Activated T-helper 1 cell treated with anti-CD3 and anti-CD28 coated beads, Interleukin-2, amount 50 U/mL, for 16 hours (primary cell): ENCODE results near the gene CFC1.
"Not testable (repeated sequence)": the region's sequence is repeated elsewhere in the genome, so short reads cannot be mapped to it uniquely, and the experiment has no call there.

ENCODE experiments used
- DNase-seq, 2 donors: peaks; one replicate each; pipeline ENCODE4 v3.0.0-alpha.2; 2020; ENCODE audit warnings: low read depth in 1 of 2, low spot score in 1 of 2

CFC1 gene

DNA sequence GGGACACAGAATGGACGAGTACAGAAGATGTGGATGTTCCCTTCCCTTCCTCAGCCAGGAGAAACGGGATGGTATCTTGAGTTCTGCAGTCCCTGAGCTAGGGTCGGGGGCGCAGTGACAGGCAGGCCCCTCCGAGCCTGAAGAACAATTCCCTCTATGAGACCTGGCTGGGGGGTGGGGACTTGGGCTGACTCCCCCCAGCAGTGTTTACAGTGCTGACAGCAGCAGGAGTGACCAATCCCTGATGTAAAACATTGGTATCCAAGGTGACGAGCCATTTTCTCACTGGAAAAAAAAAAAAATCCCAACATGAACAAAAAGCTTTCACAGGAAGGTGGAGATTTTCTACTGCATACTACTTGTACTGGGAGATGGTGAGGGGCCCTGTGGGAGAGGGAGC is at the start of gene CFC1:
Gene CFC1, minus strand, starts transcription at position 183 of the 400 bp plus-strand sequence. CDS start 288 bp downstream, outside the sequence.
- DNase-seq: not testable (repeated sequence)

DNA sequence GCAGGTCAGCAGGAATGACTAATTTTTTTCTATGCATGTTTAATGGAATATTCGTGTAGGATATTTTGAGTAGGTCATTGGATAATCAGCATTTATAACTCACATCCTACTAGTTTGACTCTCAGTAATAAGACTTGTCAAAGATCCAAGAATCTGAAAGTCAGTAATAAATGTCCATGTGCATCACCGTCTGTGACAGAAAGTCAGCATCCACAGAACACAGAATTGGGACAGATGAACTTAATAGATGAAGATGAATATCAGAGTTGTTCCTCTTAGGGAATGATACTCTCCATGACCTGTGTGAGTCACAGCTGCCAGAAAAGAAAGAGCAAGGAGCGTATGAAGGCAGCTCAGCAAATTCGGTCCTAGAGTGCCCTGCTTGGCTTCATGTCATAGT is 42.3 kb upstream of the CFC1 start:
- not testable (repeated sequence) for DNase-seq

DNA sequence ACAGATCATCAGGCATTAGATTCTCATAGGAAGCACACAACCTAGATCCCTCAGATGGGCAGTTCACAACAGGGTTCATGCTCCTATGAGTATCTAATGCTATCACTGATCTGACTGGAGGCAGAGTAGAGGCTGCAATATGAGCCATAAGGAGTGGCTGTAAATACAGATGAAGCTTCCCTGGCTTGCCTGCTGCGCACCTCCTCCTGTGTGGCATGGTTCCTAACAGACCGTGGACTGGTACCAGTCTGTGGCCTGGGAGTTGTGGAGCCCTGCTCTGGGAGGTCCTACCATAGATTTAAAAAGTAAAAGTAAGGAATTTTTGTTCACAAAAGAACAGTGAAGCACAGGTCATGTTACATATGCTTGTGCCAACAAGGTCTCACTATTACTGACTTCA is 39.6 kb upstream of the CFC1 start:
- DNase-seq: not testable (repeated sequence)

DNA sequence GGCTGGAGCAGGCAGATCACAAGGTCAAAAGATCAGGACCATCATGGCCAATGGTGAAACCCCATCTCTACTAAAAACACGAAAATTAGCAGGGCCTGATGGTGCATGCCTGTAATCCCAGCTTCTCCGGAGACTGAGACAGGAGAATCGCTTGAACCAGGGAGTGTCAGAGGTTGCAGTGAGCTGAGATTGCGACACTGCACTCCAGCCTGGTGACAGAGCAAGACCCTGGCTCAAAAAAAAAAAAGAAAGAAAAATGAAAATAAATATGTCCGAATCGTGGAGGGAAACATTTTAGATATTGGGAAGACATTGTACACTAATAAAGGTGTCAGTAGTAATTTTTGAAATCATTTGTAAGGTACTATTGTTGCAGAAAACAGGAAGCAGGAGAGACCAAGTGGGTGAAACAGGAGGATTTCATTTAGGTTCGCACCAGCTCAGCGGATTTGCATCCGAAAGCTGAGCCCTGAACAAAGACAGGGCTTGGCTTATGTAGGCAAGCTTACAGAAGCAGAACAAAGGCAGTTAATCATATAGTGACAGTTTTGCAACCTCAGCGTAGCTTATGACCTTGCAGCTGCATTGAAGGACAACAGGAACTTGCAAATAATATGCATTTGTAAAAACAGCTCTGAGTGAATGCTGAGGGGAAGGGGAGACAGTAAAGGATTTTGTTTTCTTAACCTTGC is 29.6 kb upstream of the CFC1 start:
- DNase-seq: not testable (repeated sequence)

DNA sequence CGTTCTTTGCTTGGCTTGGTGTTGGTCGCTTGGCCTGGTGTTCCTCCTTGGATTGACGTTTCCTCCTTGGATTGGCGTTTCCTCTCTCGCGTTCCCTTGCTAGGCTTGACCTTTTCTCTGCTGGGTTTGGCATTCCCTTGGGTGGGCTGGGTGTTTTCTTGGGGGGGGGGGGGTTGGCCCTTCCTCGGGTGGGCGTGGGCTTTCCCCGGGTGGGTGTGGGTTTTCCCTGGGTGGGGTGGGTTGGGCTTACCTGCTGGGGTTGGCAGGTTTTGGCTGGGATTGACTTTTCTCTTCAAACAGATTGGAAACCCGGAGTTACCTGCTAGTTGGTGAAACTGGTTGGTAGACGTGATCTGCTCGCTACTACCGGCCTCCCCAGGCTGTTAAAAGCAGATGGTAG is 11.8 kb upstream of the CFC1 start, which contains the start of gene POTEJ:
Gene POTEJ, plus strand, starts transcription at position 301 of the 400 bp plus-strand sequence. Its CDS starts 93 bp downstream, at position 394.
- DNase-seq: not testable (repeated sequence)

GRCh38 chr2:130610486-130610885 is 11.1 kb upstream of the CFC1 start:
- not testable (repeated sequence) for DNase-seq

- DNase-seq: not testable (repeated sequence)
These were observed 9.9 kb upstream of the CFC1 start for GRCh38 chr2:130609002-130609920.

DNA sequence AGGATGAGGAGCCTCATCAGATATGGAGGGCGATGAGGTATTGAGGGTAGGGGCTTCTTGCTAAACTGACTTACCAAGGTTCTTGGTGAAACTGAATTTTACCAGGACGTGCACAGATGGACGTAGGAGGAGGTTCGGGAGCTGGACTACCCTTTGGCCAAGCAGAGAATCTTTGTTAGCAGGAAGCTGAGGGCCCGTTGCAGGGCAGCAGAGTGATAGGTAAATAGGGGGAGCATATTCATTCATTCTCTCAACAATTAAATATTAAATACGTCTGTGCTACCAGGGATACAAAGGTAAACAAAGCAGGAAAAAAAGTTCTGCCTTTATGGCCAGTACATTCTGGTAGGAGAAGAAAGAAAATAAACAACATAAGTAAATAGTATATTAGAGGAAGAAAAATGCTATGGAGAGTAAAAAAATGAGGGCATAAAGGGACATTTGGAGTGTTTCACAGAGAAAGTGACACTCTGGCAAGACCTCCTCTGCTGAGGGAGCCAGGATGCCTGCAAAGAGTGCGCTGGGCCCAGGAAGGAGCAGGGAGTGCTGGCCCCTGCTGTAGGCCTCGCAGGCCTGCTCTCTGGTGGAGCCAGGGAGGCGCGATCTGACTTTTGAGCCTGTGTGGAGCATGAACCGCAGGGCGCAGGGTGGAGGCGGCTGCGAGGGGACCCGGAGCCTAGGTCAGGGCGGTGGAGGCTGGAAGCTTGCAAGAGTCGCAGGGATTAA is 9.1 kb upstream of the CFC1 start:
- not testable (repeated sequence) for DNase-seq

DNA sequence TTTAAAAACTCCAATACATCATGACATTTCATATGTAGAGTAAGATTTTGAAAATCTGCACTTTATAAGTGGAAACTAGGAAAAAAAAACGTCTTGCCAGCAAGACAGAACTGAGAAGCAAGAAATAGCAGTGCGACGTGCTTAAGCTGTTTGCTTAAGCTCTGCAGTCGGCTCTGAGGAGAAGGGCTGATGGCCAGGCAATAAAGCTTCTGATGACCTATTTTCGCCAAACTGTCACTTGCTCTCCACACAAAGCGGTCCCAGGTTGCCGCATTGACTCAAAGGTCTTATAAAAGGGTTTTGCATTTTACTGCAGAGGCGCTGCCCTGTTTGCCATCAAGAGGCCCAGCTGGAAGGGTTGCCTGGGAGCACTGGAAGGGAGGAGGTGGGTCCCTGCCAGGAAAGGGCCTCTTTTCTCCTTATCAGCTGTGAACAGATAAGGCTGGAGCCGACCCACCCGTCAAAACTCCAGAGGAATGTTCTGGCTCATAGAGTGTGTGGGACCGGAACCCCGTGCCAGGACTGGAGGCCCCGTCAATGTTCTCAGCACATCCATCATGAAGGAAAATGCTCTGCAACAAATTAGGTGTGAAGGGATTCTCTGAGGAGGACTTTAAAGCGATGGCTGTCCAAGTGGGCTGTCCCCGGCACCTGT is 2.4 kb upstream of the CFC1 start:
- not testable (repeated sequence) for DNase-seq

- DNase-seq: not testable (repeated sequence)
These were observed 551 bp upstream of the CFC1 start for GRCh38 chr2:130599926-130600325.

GRCh38 chr2:130598463-130598862 is 912 bp downstream of the CFC1 start:
- DNase-seq: not testable (repeated sequence)

DNA sequence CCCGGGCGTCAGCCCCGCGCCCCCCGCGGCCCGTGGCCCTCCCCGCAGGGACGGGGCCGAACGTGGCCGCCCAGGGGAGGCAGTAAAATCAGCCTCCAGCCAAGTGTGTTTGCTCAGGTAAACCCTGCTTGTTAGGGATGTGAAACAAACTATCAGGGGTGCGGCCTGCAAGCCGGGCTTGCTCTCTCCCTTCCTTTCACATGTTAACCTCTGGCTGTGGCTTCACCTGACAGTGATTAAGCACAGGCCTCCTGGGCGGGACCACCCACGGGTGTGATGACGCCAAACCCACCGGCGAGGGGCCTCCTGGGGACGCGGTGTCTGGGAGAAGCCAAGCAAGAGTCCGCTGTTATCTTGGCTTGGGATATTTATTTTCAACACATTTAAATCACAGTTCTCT is 1.4 kb downstream of the CFC1 start:
- DNase-seq: not testable (repeated sequence)

GRCh38 chr2:130596757-130597156 is 2.6 kb downstream of the CFC1 start:
- not testable (repeated sequence) for DNase-seq

DNA sequence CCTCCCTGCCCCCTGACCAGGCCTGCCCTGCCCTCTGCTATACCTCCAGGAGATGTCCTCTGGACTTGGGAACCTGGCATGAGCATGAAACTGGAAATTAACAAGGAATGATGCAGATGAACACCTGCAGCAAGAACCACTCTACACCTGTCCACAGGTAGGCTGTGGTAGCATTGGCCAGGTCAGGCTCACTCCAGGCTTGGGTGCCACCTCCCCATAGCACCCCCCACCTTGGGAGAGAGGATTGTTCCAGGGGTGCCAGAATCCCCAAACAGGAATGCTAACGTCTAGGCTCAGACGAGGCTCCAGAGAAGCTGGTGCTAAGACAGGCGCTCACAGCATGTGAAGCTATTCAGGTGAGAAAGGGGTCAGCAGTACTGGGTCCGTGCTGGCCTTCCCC is 5.4 kb downstream of the CFC1 start:
- DNase-seq: not testable (repeated sequence)

GRCh38 chr2:130592791-130593414 is 6.5 kb downstream of the CFC1 start:
- DNase-seq: not testable (repeated sequence)

GRCh38 chr2:130590842-130591359 is 8.5 kb downstream of the CFC1 start:
- not testable (repeated sequence) for DNase-seq

GRCh38 chr2:130590170-130590841 is 9.1 kb downstream of the CFC1 start:
- not testable (repeated sequence) for DNase-seq

GRCh38 chr2:130588688-130589458 is 10.5 kb downstream of the CFC1 start:
- not testable (repeated sequence) for DNase-seq

DNA sequence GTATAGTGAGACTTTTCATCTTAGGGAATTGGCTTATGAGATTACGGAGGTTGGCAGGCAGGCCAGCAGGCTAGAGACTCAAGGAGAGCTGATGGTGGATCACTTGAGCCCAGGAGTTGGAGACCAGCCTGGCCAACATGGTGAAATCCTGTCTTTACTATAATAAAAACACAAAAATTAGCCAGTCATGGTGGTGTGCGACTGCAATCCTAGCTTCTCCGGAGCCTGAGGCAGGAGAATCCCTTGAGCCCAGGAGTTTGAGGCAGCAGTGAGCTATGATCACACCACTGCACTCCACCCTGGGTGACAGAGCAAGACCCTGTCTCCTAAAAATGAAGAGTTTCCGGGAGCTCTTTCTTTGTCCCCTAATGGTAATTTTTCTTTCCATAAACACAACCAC is 14.6 kb downstream of the CFC1 start:
- DNase-seq: not testable (repeated sequence)
